Embryonic facial prominence (tissue), 1 donor: ENCODE measurements around the gene OR4C46.
"Not testable (repeated sequence)": the region's sequence is repeated elsewhere in the genome, so short reads cannot be mapped to it uniquely, and the experiment has no call there.

Source experiments
- DNase-seq: peaks from one replicate; pipeline ENCODE4 v3.0.0-alpha.2; 2016; ENCODE audit errors: extremely low spot score

Gene OR4C46

DNA sequence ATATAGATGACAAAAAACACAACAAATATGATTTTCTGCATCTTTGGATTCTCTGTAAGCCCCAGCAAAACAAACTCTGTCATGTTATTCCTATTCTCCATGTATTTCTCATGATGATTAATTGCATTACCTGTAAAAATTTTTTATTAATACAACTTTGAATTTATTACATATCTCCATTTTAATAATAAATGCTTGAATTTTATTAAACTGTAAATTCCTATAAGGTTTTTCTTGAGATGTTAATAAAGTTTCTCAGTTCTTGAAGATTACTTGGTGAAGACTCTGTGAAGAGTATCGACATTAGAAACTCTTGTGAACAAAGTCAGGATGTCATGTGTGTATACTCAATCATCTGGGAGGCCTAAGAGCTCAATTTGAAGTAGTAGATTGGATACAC is at the start of gene OR4C46:
OR4C46 (minus strand) TSS at position 101 of the 400 bp plus-strand sequence; CDS start at position 101, 0 bp downstream.
- no peak for DNase-seq

GRCh38 chr11:54645606-54646005 is 41.8 kb upstream of the OR4C46 start:
- not testable (repeated sequence) for DNase-seq

GRCh38 chr11:54561439-54561838 is 42.4 kb downstream of the OR4C46 start:
- DNase-seq = not testable (repeated sequence)

DNA sequence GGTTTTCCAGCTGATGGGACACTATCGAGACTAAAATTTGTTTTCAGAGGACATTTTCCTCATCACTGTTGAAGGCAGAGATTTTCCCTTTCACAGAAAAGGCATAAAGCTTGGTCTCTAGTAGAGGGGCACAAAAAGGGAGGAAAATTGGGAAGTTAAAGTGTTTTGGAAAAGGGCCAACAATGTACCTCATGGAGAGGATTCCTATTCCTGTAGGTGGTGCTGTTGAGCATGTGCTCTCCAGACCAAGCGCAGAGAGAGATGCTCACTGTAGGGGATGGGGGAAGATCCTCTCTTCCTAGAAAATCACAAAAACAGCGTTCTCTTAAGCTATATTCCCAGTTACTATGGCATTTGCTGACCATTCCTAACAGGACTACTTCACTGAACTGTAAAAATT is 44.9 kb downstream of the OR4C46 start:
- no peak for DNase-seq

DNA sequence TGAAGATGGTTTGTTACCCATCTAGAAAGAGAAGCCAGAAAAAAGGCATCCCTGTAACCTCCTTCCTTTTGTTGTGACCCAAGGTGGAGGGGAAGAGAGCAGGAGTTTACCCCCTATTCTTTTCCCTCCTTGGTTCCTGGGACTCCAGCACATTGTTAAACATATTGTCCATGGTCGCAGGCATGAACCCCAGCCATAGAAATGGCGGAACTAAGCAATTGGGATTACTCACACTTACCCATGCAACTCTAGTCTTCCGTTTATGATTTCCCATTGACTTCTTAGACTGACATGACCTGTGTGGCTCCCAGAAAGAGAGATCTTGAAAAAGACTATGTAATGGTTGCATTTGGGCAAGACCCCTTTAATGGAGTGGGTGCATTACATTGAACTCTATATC is 45.4 kb downstream of the OR4C46 start:
- no peak for DNase-seq
